Uterus (tissue), 4 donors: ENCODE results near the gene ZNF219. TPM values are rescaled to one million over a fixed set of nuclear protein-coding genes. Genes with fewer than 3 reads are reported as not detected.

Experiments
- DNase-seq, 2 donors: peaks; one replicate each; pipeline ENCODE4 v3.0.0-alpha.2; 2019 to 2020
- H3K27ac ChIP-seq, 2 donors: fragments of 200-600 bp; sonication (generic); 1 replicate in 1 of 2; 2 replicates in 1 of 2; pipeline ENCODE4 v1.5.1; 2016 to 2018
- H3K27me3 ChIP-seq, 2 donors: fragments of 200-600 bp; sonication (generic); one replicate each; pipeline ENCODE4 v1.5.1; 2018 to 2019; ENCODE audit warnings: control low read depth in 1 of 2
- H3K36me3 ChIP-seq, 2 donors: fragments of 200-600 bp; sonication (generic); one replicate each; pipeline ENCODE4 v1.5.1; 2019; ENCODE audit warnings: control low read depth in 1 of 2
- H3K4me1 ChIP-seq, 2 donors: fragments of 200-600 bp; sonication (generic); one replicate each; pipeline ENCODE4 v1.5.1; 2018 to 2019; ENCODE audit warnings: control low read depth in 1 of 2
- H3K4me3 ChIP-seq, 2 donors: fragments of 200-600 bp; sonication (generic); 1 replicate in 1 of 2; 2 replicates in 1 of 2; pipeline ENCODE4 v1.5.1; 2018 to 2019; ENCODE audit warnings: mild to moderate bottlenecking in 1 of 2
- H3K9me3 ChIP-seq, 2 donors: fragments of 200-600 bp; sonication (generic); one replicate each; pipeline ENCODE4 v1.5.1; 2019; ENCODE audit warnings: control low read depth in 1 of 2
- CTCF ChIP-seq, 4 experiments: fragments of 200-600 bp in 2 of 4; fragments of 450-650 bp in 2 of 4; sonication (generic) in 2 of 4; IDR thresholded peaks; one replicate each; pipeline ENCODE4 v1.5.1; 2016 to 2019; ENCODE audit warnings: antibody characterized with exemption in 4 of 4, mild to moderate bottlenecking in 2 of 4, moderate library complexity in 1 of 4
- POLR2A ChIP-seq, 2 donors: fragments of 450-650 bp; IDR thresholded peaks; one replicate each; pipeline ENCODE4 v1.6.1; 2016; ENCODE audit warnings: antibody characterized with exemption in 2 of 2, mild to moderate bottlenecking in 1 of 2, moderate library complexity in 1 of 2
- intact Hi-C: fragments of 100-400 bp; cut with DNase I; formaldehyde crosslinking; loops from one replicate; pipeline ENCODE4 v1.15.1; 2023; ENCODE audit warnings: low total_unique reads
- total RNA-seq, 4 donors: library from RNA; depleted of rRNA in 3 of 4; stranded (reverse); fragments of >200 nt in 3 of 4; gene quantifications; one replicate each; pipeline versions ENCODE4 v1.1.0 to v1.2.4, GENCODE V29; 2014 to 2023
- donor health status: DM: yes; HTN: yes; CAD: no.

ZNF219 gene
- total RNA-seq, 4 donors from 2014 or later, result 7.4 to 56.8 (median 15.9) TPM

GRCh38 chr14:21057803-21058675 is 40.4 kb downstream of the ZNF219 start, which contains the start of gene RNASE8:
RNASE8 (plus strand) TSS chr14:21057822; CDS start chr14:21057893, 71 bp downstream.
- H3K4me1 ChIP-seq, result no peaks in the 10 kb centered on the region
- no peak within 1 kb of the TSS for H3K27ac ChIP-seq
- H3K9me3 ChIP-seq, result no peaks in the 10 kb centered on the region
- intact Hi-C loops, result no loop called here
- no peaks in the 10 kb centered on the region for H3K36me3 ChIP-seq
- no peaks in the 10 kb centered on the region for H3K27me3 ChIP-seq
- no peak for DNase-seq
- TF ChIP-seq CTCF (IDR thresholded peaks at IDR 0.05) (no peak), POLR2A (IDR thresholded peaks at IDR 0.05) (no peak)
- no peak within 1 kb of the TSS for H3K4me3 ChIP-seq

GRCh38 chr14:21056520-21057163 is 41.8 kb downstream of the ZNF219 start:
- Histone ChIP-seq H3K4me3 (no peak overlapping the region), H3K4me1 (no peaks in the 10 kb centered on the region), H3K36me3 (no peaks in the 10 kb centered on the region), H3K27ac (no peak overlapping the region), H3K27me3 (no peaks in the 10 kb centered on the region), H3K9me3 (no peaks in the 10 kb centered on the region)
- intact Hi-C loops, result no loop called here
- no peak for DNase-seq
- TF ChIP-seq POLR2A (IDR thresholded peaks at IDR 0.05), result no peak
- no peak for TF ChIP-seq CTCF (IDR thresholded peaks at IDR 0.05)

- Histone ChIP-seq H3K4me3 (no peak overlapping the region), H3K27me3 (no peaks in the 10 kb centered on the region), H3K4me1 (no peaks in the 10 kb centered on the region), H3K27ac (no peak overlapping the region), H3K36me3 (no peaks in the 10 kb centered on the region), H3K9me3 (no peaks in the 10 kb centered on the region)
- DNase-seq, result no peak
- TF ChIP-seq CTCF (IDR thresholded peaks at IDR 0.05) (no peak), POLR2A (IDR thresholded peaks at IDR 0.05) (no peak)
- intact Hi-C loops, result no loop called here
Measured at GRCh38 chr14:21055432-21056117, 42.9 kb downstream of the ZNF219 start.

GRCh38 chr14:21054768-21055145 is 43.7 kb downstream of the ZNF219 start:
- intact Hi-C loops, result no loop called here
- Histone ChIP-seq H3K4me3 (no peak overlapping the region), H3K36me3 (no peaks in the 10 kb centered on the region), H3K27ac (no peak overlapping the region), H3K9me3 (no peaks in the 10 kb centered on the region), H3K4me1 (no peaks in the 10 kb centered on the region), H3K27me3 (no peaks in the 10 kb centered on the region)
- DNase-seq, result no peak
- no peak for TF ChIP-seq CTCF (IDR thresholded peaks at IDR 0.05)
- TF ChIP-seq POLR2A (IDR thresholded peaks at IDR 0.05), result no peak
